Neural cell (in vitro differentiated cells): ENCODE data around the gene MAP4K5. TPM values are rescaled to one million over a fixed set of nuclear protein-coding genes. Genes with fewer than 3 reads are reported as not detected.

Experiments
- H2AFZ ChIP-seq: fragments of 200-600, 300-800 bp; sonication (generic), shearing (Covaris generic); 2 replicates; pipeline ENCODE4 v1.6.0; 2014; ENCODE audit warnings: low read depth, mild to moderate bottlenecking, antibody characterized with exemption, low read length, moderate library complexity
- H3F3A ChIP-seq: fragments of 200-600 bp; shearing (Covaris generic); 2 replicates; pipeline ENCODE4 v1.6.1; 2016; ENCODE audit warnings: mild to moderate bottlenecking, moderate library complexity, mixed read lengths, antibody characterized with exemption, low read length; ENCODE audit not compliant: insufficient read depth, poor library complexity, severe bottlenecking
- H3K27ac ChIP-seq: fragments of 200-600, 300-800 bp; sonication (generic), shearing (Covaris generic); 2 replicates; pipeline ENCODE4 v1.5.1; 2014; ENCODE audit warnings: mild to moderate bottlenecking, low read length, moderate library complexity
- H3K27me3 ChIP-seq: fragments of 300-800, 200-600 bp; sonication (generic), shearing (Covaris generic); 2 replicates; pipeline ENCODE4 v1.6.0; 2014; ENCODE audit warnings: mild to moderate bottlenecking, low read depth, low read length, moderate library complexity; ENCODE audit not compliant: insufficient read depth
- H3K36me3 ChIP-seq: fragments of 300-800, 200-600 bp; sonication (generic), shearing (Covaris generic); 2 replicates; pipeline ENCODE4 v1.5.1; 2014; ENCODE audit warnings: mild to moderate bottlenecking, antibody characterized with exemption, low read length, moderate library complexity; ENCODE audit not compliant: insufficient read depth
- H3K4me2 ChIP-seq: fragments of 300-800, 200-600 bp; sonication (generic), shearing (Covaris generic); 2 replicates; pipeline ENCODE4 v1.6.0; 2014; ENCODE audit warnings: mild to moderate bottlenecking, low read length
- H3K4me3 ChIP-seq: fragments of 300-800, 200-600 bp; sonication (generic), shearing (Covaris generic); 2 replicates; pipeline ENCODE4 v1.5.1; 2014; ENCODE audit warnings: mild to moderate bottlenecking, low read length, moderate library complexity
- H3K79me2 ChIP-seq: fragments of 200-600 bp; shearing (Covaris generic); replicated peaks from 2 replicates; pipeline ENCODE4 v1.6.0; 2014; ENCODE audit warnings: mild to moderate bottlenecking, low read length, moderate library complexity; ENCODE audit not compliant: insufficient read depth
- H3K9ac ChIP-seq: fragments of 300-800, 200-600 bp; sonication (generic), shearing (Covaris generic); 2 replicates; pipeline ENCODE4 v1.6.1; 2016; ENCODE audit warnings: mild to moderate bottlenecking, low read length, mixed read lengths
- H3K9me2 ChIP-seq: fragments of 200-600 bp; shearing (Covaris generic); 2 replicates; pipeline ENCODE4 v1.6.1; 2016; ENCODE audit warnings: mild to moderate bottlenecking, low read length, mixed read lengths; ENCODE audit not compliant: insufficient read depth
- H3K9me3 ChIP-seq: fragments of 200-600, 300-800 bp; sonication (generic), shearing (Covaris generic); 2 replicates; pipeline ENCODE4 v1.6.1; 2016; ENCODE audit warnings: mild to moderate bottlenecking, mixed run types, low read length, moderate library complexity, mixed read lengths
- H4K20me1 ChIP-seq: fragments of 200-600 bp; shearing (Covaris generic); 2 replicates; pipeline ENCODE4 v1.6.1; 2016; ENCODE audit warnings: mild to moderate bottlenecking, mixed run types; ENCODE audit not compliant: insufficient read depth
- EP300 ChIP-seq: fragments of 450-650 bp; conservative IDR thresholded peaks from 2 replicates; pipeline ENCODE4 v1.6.1; 2014; ENCODE audit warnings: antibody characterized with exemption, mild to moderate bottlenecking, moderate library complexity; ENCODE audit not compliant: poor library complexity, severe bottlenecking
- EZH2 ChIP-seq: fragments of 200-600, 300-800 bp; shearing (Covaris generic), sonication (generic); IDR thresholded peaks from 2 replicates; pipeline ENCODE4 v1.6.1; 2014; ENCODE audit warnings: antibody characterized with exemption, low read length, borderline replicate concordance, mild to moderate bottlenecking; ENCODE audit not compliant: insufficient read depth, poor library complexity, severe bottlenecking
- MXI1 ChIP-seq: fragments of 450-650 bp; conservative IDR thresholded peaks from 2 replicates; pipeline ENCODE4 v1.6.1; 2014; ENCODE audit warnings: antibody characterized with exemption, mild to moderate bottlenecking; ENCODE audit not compliant: poor library complexity, severe bottlenecking
- POLR2AphosphoS5 ChIP-seq: IDR thresholded peaks from 2 replicates; pipeline ENCODE4 v1.6.1; 2012
- RAD21 ChIP-seq: fragments of 450-650 bp; conservative IDR thresholded peaks from 2 replicates; pipeline ENCODE4 v1.6.1; 2014; ENCODE audit warnings: antibody characterized with exemption, mild to moderate bottlenecking, moderate library complexity
- SMC3 ChIP-seq: fragments of 450-650 bp; conservative IDR thresholded peaks from 2 replicates; pipeline ENCODE4 v1.6.1; 2014; ENCODE audit warnings: antibody characterized with exemption, mild to moderate bottlenecking, moderate library complexity; ENCODE audit not compliant: poor library complexity
- TAF1 ChIP-seq: IDR thresholded peaks from 2 replicates; pipeline ENCODE4 v1.6.1; 2012; ENCODE audit warnings: low read depth
- polyA plus RNA-seq: library from polyadenylated mRNA; depleted of rRNA; stranded (reverse); fragments of >200 nt; gene quantifications from 2 replicates; pipeline ENCODE4 v1.2.3, GENCODE V29; 2014
- TF ChIP-seq, protein P1 (sequence below): fragments of 450-650 bp; IDR thresholded peaks from 2 replicates; pipeline ENCODE4 v1.5.1; 2014; ENCODE audit warnings: antibody characterized with exemption, mild to moderate bottlenecking, moderate library complexity; ENCODE audit not compliant: poor library complexity, severe bottlenecking
- TF ChIP-seq, protein P2 (sequence below): IDR thresholded peaks from 2 replicates; pipeline ENCODE4 v1.6.1; 2012; ENCODE audit warnings: borderline replicate concordance

The MAP4K5 gene
- polyA plus RNA-seq, 1 donor from 2014 or later, result 148 TPM

GRCh38 chr14:50380455-50380854 lies 151.9 kb downstream of the MAP4K5 start:
- Histone ChIP-seq H3K9me2 (no peaks in the 10 kb centered on the region), H3K27ac (no peak overlapping the region), H3K36me3 (no peaks in the 10 kb centered on the region), H3K9me3 (no peaks in the 10 kb centered on the region), H4K20me1 (no peaks in the 10 kb centered on the region), H3K4me2 (no peak overlapping the region), H3K9ac (no peak overlapping the region), H3F3A (no peaks in the 10 kb centered on the region), H3K79me2 (no peaks in the 10 kb centered on the region), H3K4me3 (no peak overlapping the region), H2AFZ (no peak overlapping the region), H3K27me3 (no peaks in the 10 kb centered on the region)
- TF ChIP-seq POLR2AphosphoS5, result no peak
- TF ChIP-seq, protein P1, sequence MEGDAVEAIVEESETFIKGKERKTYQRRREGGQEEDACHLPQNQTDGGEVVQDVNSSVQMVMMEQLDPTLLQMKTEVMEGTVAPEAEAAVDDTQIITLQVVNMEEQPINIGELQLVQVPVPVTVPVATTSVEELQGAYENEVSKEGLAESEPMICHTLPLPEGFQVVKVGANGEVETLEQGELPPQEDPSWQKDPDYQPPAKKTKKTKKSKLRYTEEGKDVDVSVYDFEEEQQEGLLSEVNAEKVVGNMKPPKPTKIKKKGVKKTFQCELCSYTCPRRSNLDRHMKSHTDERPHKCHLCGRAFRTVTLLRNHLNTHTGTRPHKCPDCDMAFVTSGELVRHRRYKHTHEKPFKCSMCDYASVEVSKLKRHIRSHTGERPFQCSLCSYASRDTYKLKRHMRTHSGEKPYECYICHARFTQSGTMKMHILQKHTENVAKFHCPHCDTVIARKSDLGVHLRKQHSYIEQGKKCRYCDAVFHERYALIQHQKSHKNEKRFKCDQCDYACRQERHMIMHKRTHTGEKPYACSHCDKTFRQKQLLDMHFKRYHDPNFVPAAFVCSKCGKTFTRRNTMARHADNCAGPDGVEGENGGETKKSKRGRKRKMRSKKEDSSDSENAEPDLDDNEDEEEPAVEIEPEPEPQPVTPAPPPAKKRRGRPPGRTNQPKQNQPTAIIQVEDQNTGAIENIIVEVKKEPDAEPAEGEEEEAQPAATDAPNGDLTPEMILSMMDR, result no peak
- no peak for TF ChIP-seq EP300
- TF ChIP-seq TAF1, result no peak
- no peak for TF ChIP-seq EZH2
- TF ChIP-seq MXI1, result no peak
- TF ChIP-seq RAD21, result no peak
- TF ChIP-seq, protein P2, sequence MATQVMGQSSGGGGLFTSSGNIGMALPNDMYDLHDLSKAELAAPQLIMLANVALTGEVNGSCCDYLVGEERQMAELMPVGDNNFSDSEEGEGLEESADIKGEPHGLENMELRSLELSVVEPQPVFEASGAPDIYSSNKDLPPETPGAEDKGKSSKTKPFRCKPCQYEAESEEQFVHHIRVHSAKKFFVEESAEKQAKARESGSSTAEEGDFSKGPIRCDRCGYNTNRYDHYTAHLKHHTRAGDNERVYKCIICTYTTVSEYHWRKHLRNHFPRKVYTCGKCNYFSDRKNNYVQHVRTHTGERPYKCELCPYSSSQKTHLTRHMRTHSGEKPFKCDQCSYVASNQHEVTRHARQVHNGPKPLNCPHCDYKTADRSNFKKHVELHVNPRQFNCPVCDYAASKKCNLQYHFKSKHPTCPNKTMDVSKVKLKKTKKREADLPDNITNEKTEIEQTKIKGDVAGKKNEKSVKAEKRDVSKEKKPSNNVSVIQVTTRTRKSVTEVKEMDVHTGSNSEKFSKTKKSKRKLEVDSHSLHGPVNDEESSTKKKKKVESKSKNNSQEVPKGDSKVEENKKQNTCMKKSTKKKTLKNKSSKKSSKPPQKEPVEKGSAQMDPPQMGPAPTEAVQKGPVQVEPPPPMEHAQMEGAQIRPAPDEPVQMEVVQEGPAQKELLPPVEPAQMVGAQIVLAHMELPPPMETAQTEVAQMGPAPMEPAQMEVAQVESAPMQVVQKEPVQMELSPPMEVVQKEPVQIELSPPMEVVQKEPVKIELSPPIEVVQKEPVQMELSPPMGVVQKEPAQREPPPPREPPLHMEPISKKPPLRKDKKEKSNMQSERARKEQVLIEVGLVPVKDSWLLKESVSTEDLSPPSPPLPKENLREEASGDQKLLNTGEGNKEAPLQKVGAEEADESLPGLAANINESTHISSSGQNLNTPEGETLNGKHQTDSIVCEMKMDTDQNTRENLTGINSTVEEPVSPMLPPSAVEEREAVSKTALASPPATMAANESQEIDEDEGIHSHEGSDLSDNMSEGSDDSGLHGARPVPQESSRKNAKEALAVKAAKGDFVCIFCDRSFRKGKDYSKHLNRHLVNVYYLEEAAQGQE, result no peak
- TF ChIP-seq SMC3, result no peak

- Histone ChIP-seq H3K9me2 (no peaks in the 10 kb centered on the region), H3K27ac (no peak overlapping the region), H3K36me3 (no peaks in the 10 kb centered on the region)
Measured at GRCh38 chr14:50379563-50379962, 152.8 kb downstream of the MAP4K5 start.

More at GRCh38 chr14:50379563-50379962, 152.8 kb downstream of the MAP4K5 start:
- Histone ChIP-seq H3K27me3 (no peaks in the 10 kb centered on the region), H2AFZ (no peak overlapping the region), H3K9me3 (no peaks in the 10 kb centered on the region), H3F3A (no peaks in the 10 kb centered on the region), H3K4me2 (no peak overlapping the region), H3K4me3 (no peak overlapping the region), H3K79me2 (no peaks in the 10 kb centered on the region), H4K20me1 (no peaks in the 10 kb centered on the region), H3K9ac (no peak overlapping the region)
- TF ChIP-seq TAF1 (no peak), SMC3 (no peak), EZH2 (no peak), RAD21 (no peak), EP300 (no peak), MXI1 (no peak), POLR2AphosphoS5 (no peak)
- TF ChIP-seq, protein P2, result no peak
- TF ChIP-seq, protein P1, result no peak
